CD4-positive, alpha-beta T cell treated with Interleukin-1 beta for 1 hour (primary cell): Measurements from ENCODE around the gene KCNQ1OT1.
"Not testable (repeated sequence)": the region's sequence is repeated elsewhere in the genome, so short reads cannot be mapped to it uniquely, and the experiment has no call there.

Experiments
- DNase-seq, 2 donors: peaks; one replicate each; pipeline ENCODE4 v3.0.0-alpha.2; 2020 to 2022

The KCNQ1OT1 gene

GRCh38 chr11:2650343-2650867 is 49.4 kb downstream of the KCNQ1OT1 start:
- no peak for DNase-seq

- DNase-seq = no peak
Observed at GRCh38 chr11:2649848-2650247, 49.9 kb downstream of the KCNQ1OT1 start.

GRCh38 chr11:2649400-2649799 is 50.4 kb downstream of the KCNQ1OT1 start:
- DNase-seq = no peak

- no peak for DNase-seq
Observed at GRCh38 chr11:2647953-2648352, 51.8 kb downstream of the KCNQ1OT1 start.

- no peak for DNase-seq
Observed at GRCh38 chr11:2647167-2647566, 52.6 kb downstream of the KCNQ1OT1 start.

- no peak for DNase-seq
Observed at GRCh38 chr11:2645779-2646118, 54.0 kb downstream of the KCNQ1OT1 start.

- no peak for DNase-seq
Observed at GRCh38 chr11:2644844-2645778, 54.7 kb downstream of the KCNQ1OT1 start.

- no peak for DNase-seq
Observed at GRCh38 chr11:2643746-2644145, 56.0 kb downstream of the KCNQ1OT1 start.

GRCh38 chr11:2641623-2642022 is 58.2 kb downstream of the KCNQ1OT1 start:
- no peak for DNase-seq

- not testable (repeated sequence) for DNase-seq
Observed at GRCh38 chr11:2639763-2640162, 60.0 kb downstream of the KCNQ1OT1 start.

GRCh38 chr11:2631161-2631560 is 68.6 kb downstream of the KCNQ1OT1 start:
- DNase-seq = no peak

GRCh38 chr11:2630679-2631078 is 69.1 kb downstream of the KCNQ1OT1 start:
- no peak for DNase-seq

GRCh38 chr11:2625183-2625582 is 74.6 kb downstream of the KCNQ1OT1 start:
- DNase-seq = no peak

GRCh38 chr11:2621894-2622293 is 77.9 kb downstream of the KCNQ1OT1 start:
- no peak for DNase-seq

- DNase-seq = no peak
Observed at GRCh38 chr11:2612884-2613571, 86.8 kb downstream of the KCNQ1OT1 start.

- no peak for DNase-seq
Observed at GRCh38 chr11:2609345-2609744, 90.4 kb downstream of the KCNQ1OT1 start.

GRCh38 chr11:2599561-2600189 is 100.1 kb downstream of the KCNQ1OT1 start:
- DNase-seq = no peak

- no peak for DNase-seq
Observed at GRCh38 chr11:2595204-2595603, 104.6 kb downstream of the KCNQ1OT1 start.

GRCh38 chr11:2594267-2594666 is 105.5 kb downstream of the KCNQ1OT1 start:
- DNase-seq = no peak

GRCh38 chr11:2593393-2593950 is 106.3 kb downstream of the KCNQ1OT1 start:
- DNase-seq = no peak

GRCh38 chr11:2592559-2593392 is 107.0 kb downstream of the KCNQ1OT1 start:
- DNase-seq = no peak

- DNase-seq = no peak
Observed at GRCh38 chr11:2591805-2592204, 108.0 kb downstream of the KCNQ1OT1 start.
